HG03378 (cell line): ENCODE results near the gene TDRD6.
"Not testable (repeated sequence)": the region's sequence is repeated elsewhere in the genome, so short reads cannot be mapped to it uniquely, and the experiment has no call there.

ENCODE experiments used
- ATAC-seq: cut with Tn5 transposase; IDR thresholded peaks from one replicate; pipeline ENCODE4 v1.9.1; 2021; ENCODE audit warnings: mild to moderate bottlenecking, moderate library complexity; ENCODE audit not compliant: unreplicated experiment

TDRD6 gene

DNA sequence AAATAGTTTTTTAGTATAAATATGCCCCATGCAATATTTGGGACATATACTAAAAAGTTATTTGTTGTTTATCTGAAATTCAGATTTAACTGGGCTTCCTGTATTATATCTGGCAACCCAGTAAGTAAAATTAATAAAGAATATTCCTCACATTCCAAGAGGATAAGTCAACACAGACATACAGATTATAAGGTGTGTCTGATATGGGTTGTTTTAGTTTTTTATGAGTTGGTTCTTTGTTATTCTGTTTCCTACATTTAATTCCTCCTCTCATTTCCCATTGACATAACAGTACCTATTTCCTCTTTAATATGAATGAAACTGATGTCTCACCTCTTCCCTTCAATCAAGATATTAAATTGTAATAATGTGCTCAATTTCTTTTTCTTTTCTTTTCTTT is 49.2 kb downstream of the TDRD6 start:
- no peak for ATAC-seq

DNA sequence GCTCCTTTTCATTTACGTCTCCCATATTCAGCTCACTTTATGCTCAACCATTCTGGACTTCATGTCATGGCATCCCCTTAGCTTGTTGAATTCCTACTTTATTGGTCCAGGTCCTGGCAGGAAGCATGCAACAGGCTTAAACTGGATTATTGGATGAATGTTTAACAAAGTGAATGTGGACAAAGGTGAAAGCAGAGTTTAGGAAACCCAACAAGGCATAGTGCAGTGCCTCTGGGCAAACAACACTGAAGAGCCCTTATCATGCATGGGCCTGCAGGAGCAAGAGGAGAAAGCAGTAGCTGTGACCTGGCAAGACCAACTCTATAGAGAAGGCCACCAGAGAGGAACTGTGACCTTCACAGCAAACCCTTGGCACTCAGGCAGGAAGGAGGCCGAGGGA is 53.8 kb downstream of the TDRD6 start:
- no peak for ATAC-seq

DNA sequence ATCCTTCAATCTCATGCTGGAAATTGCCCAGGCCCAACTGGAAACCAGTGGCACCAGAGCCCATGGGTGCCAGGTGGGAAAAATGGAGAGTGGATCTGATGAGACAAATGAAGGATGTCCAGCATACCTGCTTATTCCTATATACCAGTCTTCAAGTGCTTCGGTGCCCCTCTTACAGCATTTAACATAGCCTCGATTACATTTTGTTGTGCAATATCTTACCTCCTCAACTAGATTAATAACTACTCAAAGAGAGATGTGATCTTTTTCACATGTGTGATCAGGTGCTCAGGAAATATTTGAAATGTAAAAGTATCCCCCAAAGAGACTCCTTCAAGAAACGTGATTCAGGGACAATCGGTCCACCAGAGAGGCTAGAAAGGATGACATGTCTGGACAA is 54.2 kb downstream of the TDRD6 start:
- ATAC-seq, result no peak

GRCh38 chr6:46743425-46744158 is 55.9 kb downstream of the TDRD6 start:
- no peak for ATAC-seq

DNA sequence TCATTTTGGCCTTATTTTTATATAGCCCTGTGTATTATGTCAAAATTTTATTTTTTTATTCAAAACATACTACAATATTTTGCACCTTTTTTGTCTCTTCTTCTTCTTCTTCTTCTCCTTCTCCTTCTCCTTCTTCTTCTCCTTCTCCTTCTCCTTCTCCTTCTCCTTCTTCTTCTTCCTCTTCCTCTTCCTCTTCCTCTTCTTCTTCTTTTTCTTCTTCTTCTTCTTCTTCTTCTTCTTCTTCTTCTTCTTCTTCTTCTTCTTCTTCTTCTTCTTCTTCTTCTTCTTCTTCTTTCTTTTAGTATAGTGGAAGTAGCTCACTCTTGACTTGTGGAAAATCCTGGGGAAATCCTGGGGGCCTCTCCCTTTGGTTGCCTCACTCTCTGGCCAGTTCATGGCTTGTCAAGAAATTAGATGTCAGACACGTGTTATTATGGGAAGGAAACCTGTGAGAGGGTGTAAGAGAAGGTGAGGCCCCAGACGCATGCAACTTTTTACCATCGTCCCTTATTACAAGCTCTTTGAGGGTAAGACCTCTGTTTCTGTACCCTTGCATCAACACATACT is 56.6 kb downstream of the TDRD6 start:
- not testable (repeated sequence) for ATAC-seq

GRCh38 chr6:46745973-46746372 is 58.3 kb downstream of the TDRD6 start:
- no peak for ATAC-seq

GRCh38 chr6:46746696-46747095 is 59.0 kb downstream of the TDRD6 start, which contains the start of gene ANKRD66:
Gene ANKRD66, plus strand, starts transcription at chr6:46746933. Its CDS starts 5,016 bp downstream, at chr6:46751949.
- ATAC-seq, result no peak

- no peak for ATAC-seq
These were observed 61.3 kb downstream of the TDRD6 start for GRCh38 chr6:46748940-46749503.

GRCh38 chr6:46749731-46750130 is 62.0 kb downstream of the TDRD6 start:
- ATAC-seq, result no peak

- no peak for ATAC-seq
These were observed 64.0 kb downstream of the TDRD6 start for GRCh38 chr6:46751658-46752057.
